NCI-H748 treated with DMSO at 0.1 percent for 48 hours (cell line): Measurements from ENCODE around the gene DAZAP2.
"Not testable (repeated sequence)": the region's sequence is repeated elsewhere in the genome, so short reads cannot be mapped to it uniquely, and the experiment has no call there.

Experiments used
- DNase-seq: peaks from one replicate; lab custom pipeline; 2025; lab: John Stamatoyannopoulos, UW

The DAZAP2 gene

GRCh38 chr12:51247523-51248206 is 9.0 kb downstream of the DAZAP2 start:
- peak; percentile 33 for DNase-seq

- DNase-seq = no peak
Measured at GRCh38 chr12:51253276-51253675, 14.7 kb downstream of the DAZAP2 start.

- no peak for DNase-seq
Measured at GRCh38 chr12:51254536-51254935, 15.9 kb downstream of the DAZAP2 start.

- not testable (repeated sequence) for DNase-seq
Measured at GRCh38 chr12:51259600-51259999, 21.0 kb downstream of the DAZAP2 start.

- no peak for DNase-seq
Measured at GRCh38 chr12:51262758-51263177, 24.1 kb downstream of the DAZAP2 start.

- DNase-seq = no peak
Measured at GRCh38 chr12:51263341-51263740, 24.7 kb downstream of the DAZAP2 start.

- DNase-seq = no peak
Measured at GRCh38 chr12:51264297-51264696, 25.7 kb downstream of the DAZAP2 start.

- no peak for DNase-seq
Measured at GRCh38 chr12:51265024-51265423, 26.4 kb downstream of the DAZAP2 start.

- DNase-seq = no peak
Measured at GRCh38 chr12:51269174-51270066, 30.8 kb downstream of the DAZAP2 start.

GRCh38 chr12:51270067-51270950 is 31.7 kb downstream of the DAZAP2 start, which contains the start of gene SMAGP:
SMAGP (minus strand) TSS chr12:51270415; CDS start chr12:51269278, 1,137 bp downstream.
- DNase-seq = peak; percentile 67

GRCh38 chr12:51270951-51271518 is 32.4 kb downstream of the DAZAP2 start:
- no peak for DNase-seq

GRCh38 chr12:51272810-51273209 is 34.2 kb downstream of the DAZAP2 start:
- not testable (repeated sequence) for DNase-seq

GRCh38 chr12:51275088-51275487 is 36.5 kb downstream of the DAZAP2 start:
- no peak for DNase-seq

GRCh38 chr12:51281202-51281924 is 42.7 kb downstream of the DAZAP2 start:
- DNase-seq = no peak

- DNase-seq = no peak
Measured at GRCh38 chr12:51285843-51286242, 47.2 kb downstream of the DAZAP2 start.

GRCh38 chr12:51291603-51292513 is 53.2 kb downstream of the DAZAP2 start:
- DNase-seq = not testable (repeated sequence)
